SK-N-MC (cell line): ENCODE results near the gene RCAN1.

Source experiments
- EZH2 ChIP-seq: fragments of 200-600 bp; sonication (generic); IDR thresholded peaks from one replicate; pipeline ENCODE4 v1.6.1; 2017; ENCODE audit warnings: antibody characterized with exemption
- FOXP2 ChIP-seq: optimal IDR thresholded peaks from 2 replicates; pipeline ENCODE3; 2011; ENCODE audit warnings: mild to moderate bottlenecking, moderate library complexity; ENCODE audit not compliant: insufficient read depth; ENCODE audit errors: extremely low read length, control extremely low read depth
- POLR2AphosphoS5 ChIP-seq: IDR thresholded peaks from 2 replicates; pipeline ENCODE4 v1.6.1; 2012; ENCODE audit warnings: mild to moderate bottlenecking, low read depth, low read length, borderline replicate concordance

DNA sequence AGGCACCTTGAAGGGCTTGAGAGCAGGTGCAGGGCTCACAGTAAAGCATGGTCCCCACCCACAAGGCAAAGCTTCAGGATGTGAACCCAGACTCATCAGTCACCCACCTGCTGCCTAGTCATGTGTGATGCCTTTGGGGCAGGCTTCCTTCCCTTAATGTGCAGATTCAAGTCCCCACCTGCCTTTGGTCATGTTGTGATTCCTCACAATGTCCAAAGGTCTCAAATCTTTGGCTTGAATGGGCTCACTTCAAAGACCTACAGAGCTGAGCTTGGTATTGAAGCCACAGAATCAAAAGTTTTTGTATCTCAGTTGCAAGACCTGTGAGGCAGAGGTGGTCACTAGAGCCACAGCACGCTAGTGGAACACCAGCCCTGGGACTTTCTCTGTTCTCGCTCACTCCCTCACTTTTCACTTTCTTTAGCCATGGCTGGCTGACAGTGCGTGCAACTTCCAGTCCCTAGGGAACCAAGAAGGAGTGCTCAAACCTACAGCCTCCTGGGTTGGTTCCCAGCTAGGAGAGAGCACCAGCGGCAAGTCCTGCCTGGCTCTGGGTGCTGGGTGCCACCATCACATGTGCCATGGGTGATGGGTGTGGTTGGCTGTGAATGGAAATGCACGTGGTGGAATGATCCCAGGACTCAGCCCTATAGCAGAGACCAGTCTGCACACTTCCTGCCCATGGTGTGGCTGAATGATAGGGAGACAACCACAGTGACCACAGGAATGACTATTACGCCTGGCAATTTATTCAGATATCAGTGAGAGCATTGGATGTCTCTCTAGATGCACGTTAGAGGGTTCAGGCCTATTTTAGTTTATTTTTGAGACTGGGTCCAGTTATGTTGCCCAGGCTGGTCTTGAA, 27.5 kb upstream of the RCAN1 start:
- TF ChIP-seq POLR2AphosphoS5 (no peak), EZH2 (no peak), FOXP2 (no peak)
